Chondrocyte (in vitro differentiated cells): Measurements from ENCODE around the gene PPT2. TPM values are rescaled to one million over a fixed set of nuclear protein-coding genes. Genes with fewer than 3 reads are reported as not detected.

Source experiments
- DNase-seq: peaks from one replicate; pipeline ENCODE4 v3.0.0; 2021; ENCODE audit warnings: mixed read lengths, low spot score
- H3K27ac Mint-ChIP-seq: one replicate; pipeline ENCODE4 v1.8.0; 2021; ENCODE audit warnings: mild to moderate bottlenecking, moderate library complexity, mixed read lengths; ENCODE audit not compliant: unreplicated experiment
- H3K27me3 Mint-ChIP-seq: 2 replicates; pipeline ENCODE4 v1.8.0; 2021; ENCODE audit warnings: low read depth, mixed read lengths
- H3K36me3 Mint-ChIP-seq: 2 replicates; pipeline ENCODE4 v1.8.0; 2021; ENCODE audit warnings: low read depth, mixed read lengths
- H3K4me1 Mint-ChIP-seq: 2 replicates; pipeline ENCODE4 v1.8.0; 2021; ENCODE audit warnings: low read depth, mild to moderate bottlenecking, mixed read lengths
- H3K4me3 Mint-ChIP-seq: one replicate; pipeline ENCODE4 v1.8.0; 2021; ENCODE audit warnings: mild to moderate bottlenecking, moderate library complexity, mixed read lengths; ENCODE audit not compliant: unreplicated experiment
- H3K9me3 Mint-ChIP-seq: 2 replicates; pipeline ENCODE4 v1.8.0; 2021; ENCODE audit warnings: low read depth, mixed read lengths
- total RNA-seq: library from RNA; stranded (reverse); gene quantifications from 3 replicates; pipeline ENCODE4 v1.2.1, GENCODE V29; 2021
- TF ChIP-seq, protein P1 (sequence below): fragments of 200-600 bp; sonication (generic); IDR thresholded peaks from 2 replicates; pipeline ENCODE4 v1.5.0; 2021; ENCODE audit warnings: antibody characterized with exemption, mild to moderate bottlenecking, moderate library complexity

The PPT2 gene
- total RNA-seq, 1 donor from 2014 or later: 35.8 TPM

DNA sequence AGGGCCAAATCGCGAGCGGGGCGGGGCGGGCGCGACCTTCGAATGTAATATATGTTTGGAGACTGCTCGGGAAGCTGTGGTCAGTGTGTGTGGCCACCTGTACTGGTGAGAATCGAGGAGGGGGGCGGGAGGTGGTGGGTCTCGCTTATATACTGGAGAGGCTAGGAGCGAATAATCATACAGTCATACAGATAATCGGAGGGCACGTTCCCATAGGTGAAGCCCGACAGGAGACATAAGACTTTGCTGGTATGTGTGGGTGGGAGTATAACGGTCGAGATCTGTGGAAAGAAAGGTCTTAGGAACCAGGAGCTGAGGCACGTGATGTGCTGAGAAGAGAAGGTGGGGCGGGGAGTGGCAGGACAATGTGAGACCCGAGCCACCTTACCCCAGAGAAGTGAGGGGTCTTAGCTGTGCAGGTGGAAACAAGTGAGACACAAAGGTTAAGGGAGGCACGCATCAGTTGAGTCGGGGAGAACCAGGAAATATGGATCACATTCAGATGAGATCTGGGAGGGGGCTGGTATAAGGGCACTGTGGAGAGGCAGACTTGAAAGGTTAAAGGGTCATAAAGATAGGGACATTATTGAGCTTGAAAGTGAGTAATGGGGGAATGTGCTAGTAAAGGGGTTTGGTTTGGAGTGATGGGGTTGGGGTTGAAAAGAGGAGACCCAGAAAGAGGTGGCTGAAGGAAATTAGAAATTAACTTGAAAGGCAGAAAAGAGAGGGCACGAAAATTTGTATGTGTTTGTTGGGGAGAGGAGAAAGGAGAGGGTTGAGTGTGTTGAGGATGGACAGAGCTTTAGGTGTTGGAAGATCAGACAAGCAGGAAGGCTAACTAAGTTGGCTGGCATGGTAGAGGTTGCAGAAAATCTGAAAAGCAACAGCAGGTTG lies 24.9 kb downstream of the PPT2 start:
- peak overlapping the region; percentile 94 for H3K27ac Mint-ChIP-seq
- peak; percentile 71 for DNase-seq
- peaks cover 7% of the 10 kb centered on the region for H3K36me3 Mint-ChIP-seq
- TF ChIP-seq, protein P1, sequence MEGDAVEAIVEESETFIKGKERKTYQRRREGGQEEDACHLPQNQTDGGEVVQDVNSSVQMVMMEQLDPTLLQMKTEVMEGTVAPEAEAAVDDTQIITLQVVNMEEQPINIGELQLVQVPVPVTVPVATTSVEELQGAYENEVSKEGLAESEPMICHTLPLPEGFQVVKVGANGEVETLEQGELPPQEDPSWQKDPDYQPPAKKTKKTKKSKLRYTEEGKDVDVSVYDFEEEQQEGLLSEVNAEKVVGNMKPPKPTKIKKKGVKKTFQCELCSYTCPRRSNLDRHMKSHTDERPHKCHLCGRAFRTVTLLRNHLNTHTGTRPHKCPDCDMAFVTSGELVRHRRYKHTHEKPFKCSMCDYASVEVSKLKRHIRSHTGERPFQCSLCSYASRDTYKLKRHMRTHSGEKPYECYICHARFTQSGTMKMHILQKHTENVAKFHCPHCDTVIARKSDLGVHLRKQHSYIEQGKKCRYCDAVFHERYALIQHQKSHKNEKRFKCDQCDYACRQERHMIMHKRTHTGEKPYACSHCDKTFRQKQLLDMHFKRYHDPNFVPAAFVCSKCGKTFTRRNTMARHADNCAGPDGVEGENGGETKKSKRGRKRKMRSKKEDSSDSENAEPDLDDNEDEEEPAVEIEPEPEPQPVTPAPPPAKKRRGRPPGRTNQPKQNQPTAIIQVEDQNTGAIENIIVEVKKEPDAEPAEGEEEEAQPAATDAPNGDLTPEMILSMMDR: no peak
- peaks cover 53% of the 10 kb centered on the region for H3K4me1 Mint-ChIP-seq
- peak overlapping the region; percentile 81 for H3K4me3 Mint-ChIP-seq
- no peaks in the 10 kb centered on the region for H3K27me3 Mint-ChIP-seq
- no peaks in the 10 kb centered on the region for H3K9me3 Mint-ChIP-seq

DNA sequence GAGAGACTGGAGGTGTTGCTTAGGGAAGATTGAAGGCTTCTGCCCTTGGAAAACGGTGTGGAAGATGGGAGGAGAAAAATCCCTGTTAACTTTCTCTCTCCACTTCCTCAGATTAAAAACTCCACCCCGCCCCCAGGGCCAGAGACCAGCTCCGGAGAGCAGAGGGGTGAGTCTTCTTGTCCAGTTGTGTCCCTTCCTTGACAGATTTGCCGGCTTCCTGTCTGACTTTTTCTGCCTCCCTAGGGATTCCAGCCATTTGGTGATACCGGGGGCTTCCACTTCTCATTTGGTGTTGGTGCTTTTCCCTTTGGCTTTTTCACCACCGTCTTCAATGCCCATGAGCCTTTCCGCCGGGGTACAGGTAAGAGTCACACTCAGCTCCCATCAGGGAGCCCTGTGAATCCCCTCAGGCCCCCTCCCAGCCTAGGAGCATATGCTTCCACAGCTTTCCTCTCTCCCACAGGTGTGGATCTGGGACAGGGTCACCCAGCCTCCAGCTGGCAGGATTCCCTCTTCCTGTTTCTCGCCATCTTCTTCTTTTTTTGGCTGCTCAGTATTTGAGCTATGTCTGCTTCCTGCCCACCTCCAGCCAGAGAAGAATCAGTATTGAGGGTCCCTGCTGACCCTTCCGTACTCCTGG lies 25.9 kb downstream of the PPT2 start:
- peak overlapping the region; percentile 32 for H3K27ac Mint-ChIP-seq
- peak; percentile 47 for DNase-seq

DNA sequence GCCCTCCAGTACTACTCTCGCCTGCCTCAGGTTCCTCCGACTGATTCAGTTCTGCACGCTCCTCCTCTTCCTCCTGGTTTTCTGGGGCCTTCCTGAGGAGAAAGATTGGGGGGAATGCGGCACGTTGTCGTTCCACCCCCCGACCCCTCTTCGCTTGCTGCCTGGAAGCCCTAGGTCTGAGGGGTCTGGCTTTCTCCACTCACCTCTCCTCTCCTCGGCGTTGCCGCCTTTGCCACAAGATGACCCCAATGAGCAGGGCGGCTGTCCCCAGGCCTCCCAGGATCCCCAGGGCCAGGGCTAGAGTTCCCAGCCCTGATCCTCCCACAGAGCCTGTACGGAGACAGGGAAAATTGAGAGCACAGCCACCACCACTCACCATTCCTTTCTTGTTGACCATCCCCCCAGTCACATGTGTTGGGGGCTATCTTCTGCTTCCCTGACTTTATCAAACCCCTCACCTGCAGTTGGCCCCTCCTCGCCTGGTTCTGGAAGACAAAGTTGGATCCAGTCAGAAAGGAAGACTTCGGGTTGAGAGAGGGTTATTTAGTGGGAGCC lies 27.3 kb downstream of the PPT2 start:
- DNase-seq: peak; percentile 66
- H3K4me3 Mint-ChIP-seq: no peak overlapping the region

More for the DNA sequence above, 25.9 kb downstream of the PPT2 start:
- H3K9me3 Mint-ChIP-seq: no peaks in the 10 kb centered on the region
- H3K4me3 Mint-ChIP-seq: peak overlapping the region; percentile 81
- TF ChIP-seq, protein P1: no peak
- peaks cover 42% of the 10 kb centered on the region for H3K4me1 Mint-ChIP-seq
- no peaks in the 10 kb centered on the region for H3K27me3 Mint-ChIP-seq
- H3K36me3 Mint-ChIP-seq: peaks cover 7% of the 10 kb centered on the region

DNA sequence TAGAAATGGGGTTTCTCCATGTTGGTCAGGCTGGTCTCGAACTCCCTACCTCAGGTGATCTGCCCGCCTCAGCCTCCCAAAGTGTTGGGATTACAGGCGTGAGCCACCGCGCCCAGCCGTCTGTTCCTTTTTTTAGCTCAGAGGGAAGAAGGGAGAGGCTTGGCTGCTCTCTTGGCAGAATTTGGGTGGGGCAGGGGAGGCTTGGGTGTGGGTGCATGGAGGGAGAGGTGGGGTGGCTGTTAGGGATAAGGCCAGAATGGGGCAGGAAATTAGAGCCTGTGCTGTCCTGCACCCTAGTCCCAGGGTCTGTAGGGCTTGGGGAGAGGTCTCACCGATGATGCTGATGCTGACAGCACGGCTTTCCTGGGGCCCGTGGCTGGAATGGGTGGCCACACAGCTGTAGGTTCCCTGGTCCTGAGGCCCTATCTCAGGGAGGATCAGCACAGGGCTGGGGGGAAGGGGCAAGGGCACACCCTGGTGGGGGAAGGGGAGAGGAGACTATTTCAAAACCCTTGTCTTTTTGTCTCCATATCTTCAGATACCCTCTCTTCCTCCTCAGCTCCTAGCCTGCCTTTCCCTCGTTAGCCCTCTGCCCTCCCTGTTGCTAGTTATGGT lies 28.1 kb downstream of the PPT2 start:
- H3K9me3 Mint-ChIP-seq: no peaks in the 10 kb centered on the region
- TF ChIP-seq, protein P1: no peak
- DNase-seq: peak; percentile 74
- peaks cover 41% of the 10 kb centered on the region for H3K4me1 Mint-ChIP-seq
- H3K27ac Mint-ChIP-seq: peak overlapping the region; percentile 45
- H3K4me3 Mint-ChIP-seq: no peak overlapping the region
- H3K36me3 Mint-ChIP-seq: peaks cover 15% of the 10 kb centered on the region
- H3K27me3 Mint-ChIP-seq: no peaks in the 10 kb centered on the region

More for the DNA sequence above, 27.3 kb downstream of the PPT2 start:
- no peaks in the 10 kb centered on the region for H3K27me3 Mint-ChIP-seq
- no peaks in the 10 kb centered on the region for H3K9me3 Mint-ChIP-seq
- H3K36me3 Mint-ChIP-seq: peaks cover 12% of the 10 kb centered on the region
- TF ChIP-seq, protein P1: no peak
- peak overlapping the region; percentile 57 for H3K27ac Mint-ChIP-seq
- H3K4me1 Mint-ChIP-seq: peaks cover 43% of the 10 kb centered on the region

DNA sequence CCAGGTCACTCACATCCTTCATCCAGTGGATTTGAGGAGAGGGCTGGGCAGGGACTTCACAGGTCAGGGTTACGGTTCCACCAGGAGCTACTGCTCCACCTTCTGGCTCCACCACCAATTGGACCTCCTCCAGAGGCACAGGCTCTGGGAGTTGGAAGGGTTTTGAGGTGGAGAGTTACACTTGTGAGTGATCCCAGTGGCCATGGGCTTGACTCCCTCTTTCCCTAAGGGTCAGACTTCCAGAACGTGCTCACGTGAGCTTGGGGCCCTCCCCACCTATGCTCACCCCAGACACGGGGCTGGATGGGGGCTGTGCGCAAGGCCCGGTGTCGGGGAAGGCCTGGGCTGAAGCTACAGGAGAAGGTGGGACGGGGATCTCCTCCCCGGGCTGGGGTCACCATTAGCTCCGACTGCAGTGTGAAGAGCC lies 28.6 kb downstream of the PPT2 start:
- Mint-ChIP-seq H3K27ac (peak overlapping the region; percentile 45), H3K4me1 (peaks cover 41% of the 10 kb centered on the region), H3K36me3 (peaks cover 15% of the 10 kb centered on the region), H3K27me3 (no peaks in the 10 kb centered on the region), H3K9me3 (no peaks in the 10 kb centered on the region), H3K4me3 (no peak overlapping the region)
- DNase-seq: peak; percentile 71
- TF ChIP-seq, protein P1: no peak
